Uterus (tissue), 2 donors: Measurements from ENCODE around the gene PTCH1.

Experiments
- POLR2A ChIP-seq, 2 donors: fragments of 450-650 bp; IDR thresholded peaks; one replicate each; pipeline ENCODE4 v1.6.1; 2016; ENCODE audit warnings: antibody characterized with exemption in 2 of 2, mild to moderate bottlenecking in 1 of 2, moderate library complexity in 1 of 2
- TF ChIP-seq, protein P1 (sequence below), 4 experiments: fragments of 200-600 bp in 2 of 4; fragments of 450-650 bp in 2 of 4; sonication (generic) in 2 of 4; IDR thresholded peaks; one replicate each; pipeline ENCODE4 v1.5.1; 2016 to 2019; ENCODE audit warnings: antibody characterized with exemption in 4 of 4, mild to moderate bottlenecking in 2 of 4, moderate library complexity in 1 of 4

DNA sequence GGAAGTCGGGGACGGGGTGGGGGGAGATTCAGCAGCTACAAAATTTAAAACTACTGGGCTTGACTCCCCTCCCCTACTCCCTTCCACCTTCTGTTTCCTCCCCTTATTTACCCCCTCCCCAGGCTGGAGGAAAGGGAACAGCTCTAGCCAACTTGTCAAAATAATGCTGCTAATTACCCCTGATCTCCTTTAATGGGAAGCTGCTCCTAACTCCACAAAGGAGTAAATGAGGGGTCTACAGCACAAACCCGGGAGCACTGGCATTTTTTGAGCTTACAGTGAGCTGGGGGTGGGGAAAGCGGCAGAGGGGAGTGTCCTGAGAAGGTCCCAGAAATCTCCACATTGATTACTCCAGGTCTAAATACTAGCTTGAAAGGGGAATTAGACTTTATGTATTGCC lies 3.1 kb downstream of the PTCH1 start:
- TF ChIP-seq POLR2A (IDR thresholded peaks at IDR 0.05) = no peak
- TF ChIP-seq, protein P1, sequence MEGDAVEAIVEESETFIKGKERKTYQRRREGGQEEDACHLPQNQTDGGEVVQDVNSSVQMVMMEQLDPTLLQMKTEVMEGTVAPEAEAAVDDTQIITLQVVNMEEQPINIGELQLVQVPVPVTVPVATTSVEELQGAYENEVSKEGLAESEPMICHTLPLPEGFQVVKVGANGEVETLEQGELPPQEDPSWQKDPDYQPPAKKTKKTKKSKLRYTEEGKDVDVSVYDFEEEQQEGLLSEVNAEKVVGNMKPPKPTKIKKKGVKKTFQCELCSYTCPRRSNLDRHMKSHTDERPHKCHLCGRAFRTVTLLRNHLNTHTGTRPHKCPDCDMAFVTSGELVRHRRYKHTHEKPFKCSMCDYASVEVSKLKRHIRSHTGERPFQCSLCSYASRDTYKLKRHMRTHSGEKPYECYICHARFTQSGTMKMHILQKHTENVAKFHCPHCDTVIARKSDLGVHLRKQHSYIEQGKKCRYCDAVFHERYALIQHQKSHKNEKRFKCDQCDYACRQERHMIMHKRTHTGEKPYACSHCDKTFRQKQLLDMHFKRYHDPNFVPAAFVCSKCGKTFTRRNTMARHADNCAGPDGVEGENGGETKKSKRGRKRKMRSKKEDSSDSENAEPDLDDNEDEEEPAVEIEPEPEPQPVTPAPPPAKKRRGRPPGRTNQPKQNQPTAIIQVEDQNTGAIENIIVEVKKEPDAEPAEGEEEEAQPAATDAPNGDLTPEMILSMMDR (IDR thresholded peaks at IDR 0.05) = no peak
